Measurements from ENCODE around the gene TSC2. TPM values are rescaled to one million over a fixed set of nuclear protein-coding genes. Genes with fewer than 3 reads are reported as not detected.

Gene TSC2
- total and polyA plus RNA-seq, 2 donors (not counting 3 experiments of a cell fraction or from before 2014, with no cell fraction given) = 87.9 to 144 TPM

DNA sequence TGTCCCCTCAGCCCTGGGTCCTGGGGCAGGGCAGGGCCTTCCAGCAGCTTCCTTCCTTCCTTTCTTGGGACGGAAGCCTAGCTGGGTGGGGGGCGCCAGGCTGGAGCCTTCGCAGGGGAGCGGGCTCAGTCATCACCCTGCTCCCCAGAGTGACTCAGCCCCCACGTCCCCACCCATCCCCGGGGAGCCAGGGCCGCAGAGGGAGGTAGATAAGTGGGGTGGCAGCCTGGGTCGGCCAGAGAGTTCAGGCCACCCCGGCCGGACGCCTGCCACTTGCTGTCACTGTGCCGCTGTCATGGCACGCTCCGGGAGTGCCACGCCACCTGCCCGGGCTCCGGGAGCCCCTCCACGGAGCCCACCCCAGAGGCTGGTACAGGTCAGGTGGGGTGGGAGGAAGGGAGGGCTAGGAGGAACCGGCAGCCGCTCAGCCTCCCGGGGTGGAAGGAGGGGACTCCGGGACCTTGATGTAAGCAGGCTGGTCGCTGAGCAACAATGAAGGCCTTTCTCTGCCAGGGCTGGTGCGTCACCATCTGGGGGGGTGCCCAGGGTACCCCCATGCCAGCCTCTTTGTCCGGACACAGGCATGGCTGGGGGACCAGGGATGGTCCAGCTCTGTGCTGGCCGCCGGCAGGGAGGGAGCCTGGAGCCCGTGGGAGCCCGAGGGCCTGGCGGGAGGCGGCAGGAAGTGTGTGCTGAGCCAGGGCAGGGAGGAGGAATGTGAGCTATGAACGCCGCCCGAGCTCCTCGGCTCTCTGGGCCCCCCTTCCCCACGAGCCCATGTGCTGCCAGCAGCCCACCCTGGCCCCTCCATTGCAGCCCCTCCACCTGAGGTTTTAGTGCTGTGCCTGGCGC lies 14.5 kb upstream of the TSC2 start:
- ChIA-PET CTCF (interaction anchor here (1.6 to 3.6 kb wide), 4 partner anchors 10 to 23 kb away, joined by 4 to 21 read pairs (median 16); partner anchors contain the start of genes NTHL1 and TSC2), POLR2A (interaction anchor here (1.2 kb wide), 1 partner anchor 122 kb away, joined by 4 read pairs; the partner anchor contains the start of gene TRAF7)
- TF ChIP-seq, protein P1, sequence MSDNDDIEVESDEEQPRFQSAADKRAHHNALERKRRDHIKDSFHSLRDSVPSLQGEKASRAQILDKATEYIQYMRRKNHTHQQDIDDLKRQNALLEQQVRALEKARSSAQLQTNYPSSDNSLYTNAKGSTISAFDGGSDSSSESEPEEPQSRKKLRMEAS (IDR thresholded peaks at IDR 0.05; ENCODE audit: insufficient read depth, insufficient read length) = no peak
- no peak for TF ChIP-seq JUN (IDR thresholded peaks at IDR 0.05; ENCODE audit: borderline replicate concordance, insufficient read depth, insufficient read length, low read depth)
- TF ChIP-seq POLR2AphosphoS5 (IDR thresholded peaks at IDR 0.05; ENCODE audit: insufficient read depth, low read depth, low read length) = peak; percentile 41
- no peak for TF ChIP-seq EZH2 (IDR thresholded peaks at IDR 0.05; ENCODE audit: borderline replicate concordance, low read depth, low read length, severe bottlenecking)
- peak; percentile 27 for TF ChIP-seq FOS (IDR thresholded peaks at IDR 0.05; ENCODE audit: borderline replicate concordance, insufficient read depth, low read length)
- TF ChIP-seq MYC (IDR thresholded peaks at IDR 0.05; ENCODE audit: low read depth, low read length) = no peak
- no peak for TF ChIP-seq GATA2 (IDR thresholded peaks at IDR 0.05; ENCODE audit: insufficient read depth, insufficient read length, low read depth, low read length)
- TF ChIP-seq, protein P2, sequence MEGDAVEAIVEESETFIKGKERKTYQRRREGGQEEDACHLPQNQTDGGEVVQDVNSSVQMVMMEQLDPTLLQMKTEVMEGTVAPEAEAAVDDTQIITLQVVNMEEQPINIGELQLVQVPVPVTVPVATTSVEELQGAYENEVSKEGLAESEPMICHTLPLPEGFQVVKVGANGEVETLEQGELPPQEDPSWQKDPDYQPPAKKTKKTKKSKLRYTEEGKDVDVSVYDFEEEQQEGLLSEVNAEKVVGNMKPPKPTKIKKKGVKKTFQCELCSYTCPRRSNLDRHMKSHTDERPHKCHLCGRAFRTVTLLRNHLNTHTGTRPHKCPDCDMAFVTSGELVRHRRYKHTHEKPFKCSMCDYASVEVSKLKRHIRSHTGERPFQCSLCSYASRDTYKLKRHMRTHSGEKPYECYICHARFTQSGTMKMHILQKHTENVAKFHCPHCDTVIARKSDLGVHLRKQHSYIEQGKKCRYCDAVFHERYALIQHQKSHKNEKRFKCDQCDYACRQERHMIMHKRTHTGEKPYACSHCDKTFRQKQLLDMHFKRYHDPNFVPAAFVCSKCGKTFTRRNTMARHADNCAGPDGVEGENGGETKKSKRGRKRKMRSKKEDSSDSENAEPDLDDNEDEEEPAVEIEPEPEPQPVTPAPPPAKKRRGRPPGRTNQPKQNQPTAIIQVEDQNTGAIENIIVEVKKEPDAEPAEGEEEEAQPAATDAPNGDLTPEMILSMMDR (IDR thresholded peaks at IDR 0.05; ENCODE audit: extremely low read depth in 1 of 2, insufficient read depth in 1 of 2, low read depth in 1 of 2, low read length in 2 of 2) = no peak
- TF ChIP-seq POLR2A (IDR thresholded peaks at IDR 0.05; ENCODE audit: low read depth, low read length) = peak; percentile 35
- dilution Hi-C loops (cut with MboI; ENCODE audit: extremely low pct_ligation_motif_present, low sequenced_read_pairs) (loop anchor here (25.0 kb wide), 1 partner anchor 129 kb away; the partner anchor contains the start of gene TRAF7), intact Hi-C loops (cut with micrococcal nuclease) (loop anchor here (1.0 kb wide), 1 partner anchor 14 kb away; the partner anchor contains the start of genes NTHL1 and TSC2)
- Histone ChIP-seq H3K4me3 (replicated peaks in 1 of 3; ENCODE audit: insufficient read depth in 1 of 3, low read depth in 1 of 3, low read length in 3 of 3) (peak overlapping the region in 1 of 3 experiments; percentile 15), H3K27ac (ENCODE audit: insufficient read depth, low read depth, low read length) (peak overlapping the region; percentile 77), H2AFZ (ENCODE audit: low read depth, low read length) (peak overlapping the region; percentile 25), H4K20me1 (replicated peaks; ENCODE audit: control insufficient read depth, extremely low read depth, insufficient read depth, low read length) (no peaks in the 10 kb centered on the region), H3K79me2 (ENCODE audit: control insufficient read depth, insufficient read depth, low read length) (peaks cover 17% of the 10 kb centered on the region), H3K27me3 (ENCODE audit: control insufficient read depth in 2 of 2, insufficient read depth in 2 of 2, low read length in 2 of 2) (no peaks in the 10 kb centered on the region), H3K4me2 (ENCODE audit: insufficient read depth, low read length) (peak overlapping the region; percentile 9), H3K4me1 (ENCODE audit: control insufficient read depth, extremely low read depth, insufficient read depth, low read length) (peaks cover 50% of the 10 kb centered on the region), H3K36me3 (ENCODE audit: control insufficient read depth in 2 of 2, extremely low read depth in 1 of 2, insufficient read depth in 2 of 2, low read length in 2 of 2) (peaks cover 0 to 10% of the 10 kb centered on the region in 2 experiments), H3K9me1 (replicated peaks; ENCODE audit: control insufficient read depth, extremely low read depth, insufficient read depth, low read length) (no peaks in the 10 kb centered on the region), H3K9me3 (replicated peaks; ENCODE audit: control insufficient read depth, insufficient read depth, low read length) (no peaks in the 10 kb centered on the region), H3K9ac (replicated peaks; ENCODE audit: extremely low read depth, insufficient read depth, low read length) (peak overlapping the region; percentile 21)
- peak; percentile 70 for DNase-seq (ENCODE audit: low read depth, low spot score)
- no TSS peak for BruUV-seq (replicated peaks)
- FAIRE-seq = peak; percentile 85

Data from endothelial cell of umbilical vein (primary cell).